Measurements from ENCODE around the gene RAP2B. TPM values are rescaled to one million over a fixed set of nuclear protein-coding genes. Genes with fewer than 3 reads are reported as not detected.

RAP2B gene
- total and polyA plus RNA-seq, 3 donors from 2014 or later = 3.9 to 11.8 (median 8.6) TPM

- TF ChIP-seq POLR2A (IDR thresholded peaks at IDR 0.05) (no peak), CTCF (IDR thresholded peaks at IDR 0.05) (no peak)
- no peaks in the 10 kb centered on the region for H3K36me3 ChIP-seq (ENCODE audit: low read depth, missing control alignments)
- H3K4me1 ChIP-seq = no peaks in the 10 kb centered on the region
- no peak overlapping the region for H3K27ac ChIP-seq
- no peaks in the 10 kb centered on the region for H3K9me3 ChIP-seq
- 56 to 58% methylated on average over 6 of the region's 6 CpGs for WGBS, 2 donors
- H3K4me3 ChIP-seq = no peak overlapping the region
- no peaks in the 10 kb centered on the region for H3K27me3 ChIP-seq
- intact Hi-C loops (cut with DNase I; ENCODE audit: low total_unique reads) = no loop called here
- peak; percentile 31 for DNase-seq
Measured at GRCh38 chr3:153173758-153174516, 11.9 kb downstream of the RAP2B start.

DNA sequence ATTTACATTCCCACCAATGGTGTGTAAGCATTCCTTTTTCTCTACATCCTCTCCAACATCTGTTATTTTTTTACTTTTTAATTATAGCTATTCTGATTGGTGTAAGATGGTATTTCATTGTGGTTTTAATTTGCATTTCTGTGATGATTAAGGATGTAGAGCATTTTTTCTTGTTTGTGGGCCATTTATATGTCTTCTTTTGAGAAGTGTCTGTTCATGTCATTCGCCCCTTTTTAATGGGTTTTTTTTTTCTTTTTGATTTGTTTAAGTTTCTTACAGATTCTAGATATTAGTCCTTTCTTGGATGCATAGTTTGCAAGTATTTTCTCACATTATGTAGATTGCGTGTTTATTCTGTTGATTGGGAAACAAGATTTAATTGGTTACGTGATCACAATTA lies 14.2 kb downstream of the RAP2B start:
- Histone ChIP-seq H3K4me3 (no peak overlapping the region), H3K4me1 (no peaks in the 10 kb centered on the region), H3K27me3 (no peaks in the 10 kb centered on the region), H3K36me3 (ENCODE audit: low read depth, missing control alignments) (no peaks in the 10 kb centered on the region), H3K27ac (no peak overlapping the region), H3K9me3 (no peaks in the 10 kb centered on the region)
- intact Hi-C loops (cut with DNase I; ENCODE audit: low total_unique reads) = no loop called here
- 97 to 98% methylated on average over 3 of the region's 3 CpGs for WGBS, 2 donors
- TF ChIP-seq POLR2A (IDR thresholded peaks at IDR 0.05) = no peak
- TF ChIP-seq CTCF (IDR thresholded peaks at IDR 0.05) = no peak
- no peak for DNase-seq

DNA sequence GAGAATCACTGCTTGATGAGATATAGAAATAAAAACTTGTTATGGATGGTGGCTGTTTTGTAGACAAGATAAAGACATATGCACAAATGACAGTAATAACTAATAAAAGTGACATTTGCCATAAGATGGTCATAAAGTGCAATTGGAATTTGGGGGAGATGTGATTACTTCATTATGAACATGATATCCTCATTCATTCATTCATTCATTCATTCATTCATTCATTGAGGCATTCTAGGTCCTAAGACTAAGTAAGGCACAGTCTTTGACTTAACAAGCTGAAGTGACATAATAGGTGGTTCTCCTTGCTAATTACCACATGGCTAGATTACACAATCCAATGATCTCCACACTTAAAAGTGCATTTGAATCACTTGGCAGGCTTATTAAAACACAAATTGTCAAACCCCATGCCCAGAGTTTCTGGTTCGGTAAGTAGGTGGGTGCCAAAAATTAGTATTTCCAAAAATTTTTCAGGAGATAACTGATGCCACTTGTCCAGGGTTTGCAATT lies 18.9 kb downstream of the RAP2B start:
- no peak overlapping the region for H3K4me3 ChIP-seq
- no peaks in the 10 kb centered on the region for H3K4me1 ChIP-seq
- 88 to 93% methylated on average over 1 of the region's 1 CpG for WGBS, 2 donors
- no peaks in the 10 kb centered on the region for H3K9me3 ChIP-seq
- intact Hi-C loops (cut with DNase I; ENCODE audit: low total_unique reads) = no loop called here
- no peaks in the 10 kb centered on the region for H3K27me3 ChIP-seq
- TF ChIP-seq CTCF (IDR thresholded peaks at IDR 0.05) (no peak), POLR2A (IDR thresholded peaks at IDR 0.05) (no peak)
- no peak for DNase-seq
- H3K27ac ChIP-seq = no peak overlapping the region
- no peaks in the 10 kb centered on the region for H3K36me3 ChIP-seq (ENCODE audit: low read depth, missing control alignments)

DNA sequence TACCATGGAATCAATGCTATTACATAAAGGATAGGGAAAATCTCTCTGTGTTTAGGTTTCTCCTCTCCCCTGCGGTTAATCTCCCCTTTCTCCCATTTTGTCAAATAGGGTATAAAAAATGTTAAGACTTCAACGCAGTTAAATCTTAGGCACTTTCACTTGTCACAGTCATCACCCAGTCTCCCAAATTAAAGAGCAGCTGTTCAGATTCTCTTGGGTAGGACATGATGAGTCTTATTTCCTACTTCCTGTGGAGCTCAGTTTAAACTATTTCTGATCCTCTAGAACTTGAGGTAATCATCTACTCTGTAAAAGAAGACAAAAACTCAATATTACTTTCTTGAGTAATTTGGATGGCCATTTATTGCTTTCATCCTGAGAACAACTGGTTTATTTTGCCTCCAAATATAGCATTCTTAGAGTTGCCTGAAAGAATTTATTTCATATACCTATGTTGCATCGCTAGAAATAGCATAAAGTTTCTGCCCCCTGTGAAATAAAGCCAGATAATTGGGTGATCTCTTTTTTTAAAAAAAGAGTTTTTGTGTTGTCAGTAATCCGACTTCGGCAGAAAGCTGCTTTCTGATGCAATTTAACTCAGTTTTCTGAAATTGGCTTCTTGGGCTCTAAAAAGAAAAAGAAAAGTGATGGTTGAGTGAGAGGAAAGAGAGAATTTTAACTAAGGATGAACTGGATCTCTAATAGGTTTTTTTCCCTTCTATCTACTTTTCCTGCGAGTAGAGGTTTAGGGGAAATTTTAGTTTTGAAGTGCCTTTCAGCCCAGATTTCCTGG lies 20.7 kb downstream of the RAP2B start:
- Histone ChIP-seq H3K4me1 (no peaks in the 10 kb centered on the region), H3K4me3 (no peak overlapping the region), H3K9me3 (no peaks in the 10 kb centered on the region), H3K27ac (no peak overlapping the region), H3K36me3 (ENCODE audit: low read depth, missing control alignments) (no peaks in the 10 kb centered on the region), H3K27me3 (no peaks in the 10 kb centered on the region)
- WGBS, 2 donors = 89 to 92% methylated on average over 6 of the region's 6 CpGs
- no peak for DNase-seq
- intact Hi-C loops (cut with DNase I; ENCODE audit: low total_unique reads) = no loop called here
- TF ChIP-seq POLR2A (IDR thresholded peaks at IDR 0.05) (no peak), CTCF (IDR thresholded peaks at IDR 0.05) (no peak)
